ENCODE measurements around the gene GNB3. TPM values are rescaled to one million over a fixed set of nuclear protein-coding genes. Genes with fewer than 3 reads are reported as not detected.
A peak's percentile ranks its signal among the peaks of the same experiment; 100 is the strongest.

Gene GNB3
- total and polyA plus RNA-seq, 9 of the 15 experiments (the other 6 are each of a cell fraction or from before 2014, with no cell fraction given) = 1.4 to 5.8 (median 2.0) TPM

GRCh38 chr12:6851153-6851920, 10.6 kb downstream of the GNB3 start, which contains the start of gene CDCA3 (continued):
- TF ChIP-seq RBM17 (IDR thresholded peaks at IDR 0.05; ENCODE audit: borderline replicate concordance, low read depth, low read length) = no peak
- TF ChIP-seq CREM (IDR thresholded peaks at IDR 0.05; ENCODE audit: low read depth) = peak; percentile 91
- no peak for TF ChIP-seq AFF4 (CRISPR knock-in tag; IDR thresholded peaks at IDR 0.05)
- TF ChIP-seq XRCC5 (IDR thresholded peaks at IDR 0.05; ENCODE audit: low read depth, low read length) = no peak
- TF ChIP-seq TAF9B (IDR thresholded peaks at IDR 0.05; ENCODE audit: partially characterized antibody) = no peak
- TF ChIP-seq SMC3 (conservative IDR thresholded peaks at IDR 0.05; ENCODE audit: insufficient read depth, low read depth, low read length) = no peak
- no peak; the same call in 1 of the 2 replicates for TF ChIP-seq GATAD2B (IDR thresholded peaks at IDR 0.05; ENCODE audit: borderline replicate concordance)

Measured in K562 (cell line).